Forelimb muscle (tissue), 1 donor: ENCODE results near the gene LRIT1. TPM values are rescaled to one million over a fixed set of nuclear protein-coding genes. Genes with fewer than 3 reads are reported as not detected.
"Not testable (repeated sequence)": the region's sequence is repeated elsewhere in the genome, so short reads cannot be mapped to it uniquely, and the experiment has no call there.

Source experiments
- DNase-seq: peaks from one replicate; pipeline ENCODE4 v3.0.0-alpha.2; 2013; ENCODE audit warnings: low read depth
- polyA plus RNA-seq: library from polyadenylated mRNA; unstranded; fragments of 120-200 nt; gene quantifications from one replicate; pipeline ENCODE4 v1.2.1, GENCODE V29; 2013; ENCODE audit not compliant: insufficient read length

LRIT1 gene
- polyA plus RNA-seq: not detected

GRCh38 chr10:84241185-84241790 lies at the start of gene LRIT1:
Gene LRIT1, minus strand, starts transcription at chr10:84241546. Its CDS starts 107 bp downstream, at chr10:84241439.
- DNase-seq: no peak

- no peak for DNase-seq
Observed at GRCh38 chr10:84290235-84290634, 48.9 kb upstream of the LRIT1 start.

- DNase-seq: no peak
Observed at GRCh38 chr10:84289521-84290200, 48.3 kb upstream of the LRIT1 start.

GRCh38 chr10:84288151-84288550 lies 46.8 kb upstream of the LRIT1 start:
- DNase-seq: no peak

GRCh38 chr10:84286695-84287094 lies 45.3 kb upstream of the LRIT1 start:
- no peak for DNase-seq

GRCh38 chr10:84279876-84280475 lies 38.6 kb upstream of the LRIT1 start:
- not testable (repeated sequence) for DNase-seq

- no peak for DNase-seq
Observed at GRCh38 chr10:84270708-84271107, 29.4 kb upstream of the LRIT1 start.

GRCh38 chr10:84269773-84270172 lies 28.4 kb upstream of the LRIT1 start:
- DNase-seq: no peak

GRCh38 chr10:84269162-84269561 lies 27.8 kb upstream of the LRIT1 start:
- no peak for DNase-seq

- DNase-seq: no peak
Observed at GRCh38 chr10:84267503-84268126, 26.3 kb upstream of the LRIT1 start.

GRCh38 chr10:84265418-84265817 lies 24.1 kb upstream of the LRIT1 start:
- DNase-seq: peak; percentile 14

GRCh38 chr10:84264611-84265141 lies 23.3 kb upstream of the LRIT1 start:
- peak; percentile 28 for DNase-seq

- DNase-seq: no peak
Observed at GRCh38 chr10:84263716-84264115, 22.4 kb upstream of the LRIT1 start.

- DNase-seq: no peak
Observed at GRCh38 chr10:84262190-84262956, 21.0 kb upstream of the LRIT1 start.

- no peak for DNase-seq
Observed at GRCh38 chr10:84261236-84261915, 20.0 kb upstream of the LRIT1 start.

GRCh38 chr10:84258034-84258695 lies 16.8 kb upstream of the LRIT1 start:
- no peak for DNase-seq

- DNase-seq: no peak
Observed at GRCh38 chr10:84257343-84258020, 16.1 kb upstream of the LRIT1 start.

GRCh38 chr10:84256510-84257342 lies 15.4 kb upstream of the LRIT1 start:
- DNase-seq: no peak
